AG08396 (cell line): ENCODE results near the gene ACIN1.

ENCODE experiments used
- DNase-seq: peaks from one replicate; pipeline ENCODE4 v3.0.0; 2012; ENCODE audit warnings: low spot score, mixed read lengths

Gene ACIN1

DNA sequence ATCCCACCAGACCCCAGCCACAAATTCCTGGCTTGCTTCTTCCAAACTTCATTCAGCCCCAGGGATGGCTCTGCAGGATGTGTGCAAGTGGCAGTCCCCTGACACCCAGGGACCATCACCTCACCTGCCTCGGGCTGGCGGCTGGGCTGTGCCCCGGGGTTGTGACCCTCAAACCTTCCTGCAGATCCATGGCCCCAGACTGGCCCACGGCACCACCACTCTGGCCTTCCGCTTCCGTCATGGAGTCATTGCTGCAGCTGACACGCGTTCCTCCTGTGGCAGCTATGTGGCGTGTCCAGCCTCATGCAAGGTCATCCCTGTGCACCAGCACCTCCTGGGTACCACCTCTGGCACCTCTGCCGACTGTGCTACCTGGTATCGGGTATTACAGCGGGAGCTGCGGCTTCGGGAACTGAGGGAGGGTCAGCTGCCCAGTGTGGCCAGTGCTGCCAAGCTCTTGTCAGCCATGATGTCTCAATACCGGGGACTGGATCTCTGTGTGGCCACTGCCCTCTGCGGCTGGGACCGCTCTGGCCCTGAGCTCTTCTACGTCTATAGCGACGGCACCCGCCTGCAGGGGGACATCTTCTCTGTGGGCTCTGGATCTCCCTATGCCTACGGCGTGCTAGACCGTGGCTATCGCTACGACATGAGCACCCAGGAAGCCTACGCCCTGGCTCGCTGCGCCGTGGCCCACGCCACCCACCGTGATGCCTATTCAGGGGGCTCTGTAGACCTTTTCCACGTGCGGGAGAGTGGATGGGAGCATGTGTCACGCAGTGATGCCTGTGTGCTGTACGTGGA, 52.6 kb downstream of the ACIN1 start, which contains the start of gene PSMB11:
TSS of gene PSMB11 (plus strand) at position 51 of the 804 bp plus-strand sequence. CDS start at position 65, 14 bp downstream.
- DNase-seq = no peak

DNA sequence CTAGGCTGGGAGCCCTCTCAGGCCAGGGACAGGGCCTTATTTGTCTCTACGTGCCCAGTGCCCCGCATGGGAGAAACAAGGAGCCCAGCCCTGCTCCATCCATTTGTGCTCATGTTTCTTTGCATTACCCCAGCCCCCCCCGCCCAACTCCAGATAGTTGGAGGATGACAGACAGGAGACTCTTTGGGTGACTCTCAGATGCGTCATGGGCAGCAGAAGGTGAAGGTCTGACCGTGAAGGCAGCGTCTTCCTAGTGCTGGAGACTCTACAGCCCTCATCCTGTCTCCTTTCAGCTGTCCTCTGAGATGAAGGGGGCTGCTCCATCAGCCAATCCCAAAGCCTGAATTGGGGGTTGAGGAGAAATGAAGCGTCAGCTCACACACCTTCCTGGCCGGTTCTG, 53.2 kb downstream of the ACIN1 start:
- no peak for DNase-seq

DNA sequence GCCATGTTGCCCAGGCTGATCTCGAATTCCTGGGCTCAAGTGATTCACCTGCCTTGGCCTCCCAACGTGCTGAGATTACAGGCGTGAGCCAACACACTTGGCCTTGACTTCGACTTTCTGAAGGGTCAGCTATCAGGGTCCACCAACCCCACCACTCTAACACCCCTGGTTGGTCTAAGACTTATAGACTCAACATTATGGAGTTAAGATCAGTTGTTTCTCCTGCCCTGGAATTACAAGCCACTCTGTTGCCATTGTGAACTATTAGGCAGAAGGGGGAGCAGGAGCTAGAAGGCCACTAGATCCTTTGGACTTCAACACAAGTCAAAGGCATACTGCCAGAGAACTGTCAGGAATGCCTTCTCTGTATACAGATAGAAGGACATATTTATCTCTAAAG, 54.8 kb downstream of the ACIN1 start:
- DNase-seq = no peak

GRCh38 chr14:23035303-23036144, 59.4 kb downstream of the ACIN1 start:
- DNase-seq = no peak

DNA sequence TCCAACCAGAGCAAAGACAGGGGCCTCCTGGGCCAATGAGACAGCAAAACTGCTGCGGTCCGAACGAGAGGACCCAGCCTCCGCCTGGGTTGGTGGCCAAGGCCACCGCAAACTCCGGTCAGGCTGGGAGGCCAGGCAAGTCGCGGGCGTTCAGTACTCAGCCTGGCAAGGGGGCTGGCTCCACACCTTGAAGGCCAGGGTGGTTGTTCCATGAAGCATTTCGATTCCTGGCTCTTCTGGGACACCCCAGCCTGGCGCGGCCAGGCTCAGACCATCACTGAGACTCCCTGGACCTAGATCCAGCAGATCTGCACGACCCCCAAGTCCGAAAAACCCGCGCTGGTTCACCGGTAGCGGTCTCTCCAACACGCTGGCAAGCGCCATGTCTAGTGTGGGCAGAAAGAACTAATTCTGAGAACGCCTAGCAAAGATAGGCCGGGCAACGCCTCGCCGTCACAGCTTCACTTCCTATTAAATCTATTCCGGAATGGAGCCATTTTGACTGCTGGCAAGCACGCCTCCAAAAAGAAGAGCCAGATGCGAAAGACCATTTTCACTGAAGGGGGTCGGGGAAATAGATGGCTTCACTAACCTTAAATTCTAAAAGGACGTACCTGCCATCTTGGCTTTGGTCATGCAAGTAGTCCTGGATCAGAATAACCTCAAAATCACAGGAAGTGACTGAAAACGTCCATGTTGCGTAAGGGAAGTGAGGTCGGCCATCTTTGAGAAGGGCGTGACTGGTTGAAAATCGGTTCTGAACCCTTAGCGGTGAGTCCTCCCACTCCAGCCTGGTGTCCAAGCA, 60.2 kb downstream of the ACIN1 start, which contains the start of gene PSMB5:
TSS of gene PSMB5 (minus strand) at position 403 of the 805 bp plus-strand sequence. CDS start at position 384, 19 bp downstream.
- DNase-seq = peak; percentile 90

DNA sequence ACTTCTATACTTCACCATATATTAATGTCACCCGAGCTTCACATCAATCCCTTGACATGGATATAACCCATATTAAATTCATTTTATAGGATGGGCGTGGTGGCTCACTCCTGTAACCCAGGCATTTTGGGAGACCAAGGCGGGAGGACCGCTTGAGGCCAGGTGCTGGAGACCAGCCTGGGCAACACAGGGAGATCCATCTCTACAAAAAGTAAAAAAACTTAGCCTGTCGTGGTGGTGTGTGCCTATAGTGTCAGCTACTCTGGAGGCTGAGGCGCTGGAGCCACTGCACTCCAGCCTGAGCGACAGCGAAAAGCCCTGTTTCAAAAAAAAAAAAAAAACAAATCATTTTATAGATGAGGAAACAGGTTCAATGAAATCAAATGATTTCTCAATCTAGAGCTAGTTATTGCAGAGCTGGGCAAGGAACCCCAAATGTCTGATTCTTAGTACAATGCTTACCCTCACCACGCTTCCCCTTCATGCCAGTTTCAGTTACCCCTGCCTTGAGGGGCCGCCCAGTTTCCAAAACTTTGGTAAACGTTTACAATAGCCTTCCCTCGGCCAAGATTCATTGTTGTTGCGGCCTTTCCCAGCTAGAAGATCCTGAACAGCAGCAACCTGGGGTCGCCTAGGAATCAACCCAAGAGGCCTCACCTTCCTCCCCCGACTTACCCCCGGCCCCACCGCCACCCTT, 61.0 kb downstream of the ACIN1 start:
- DNase-seq = no peak

DNA sequence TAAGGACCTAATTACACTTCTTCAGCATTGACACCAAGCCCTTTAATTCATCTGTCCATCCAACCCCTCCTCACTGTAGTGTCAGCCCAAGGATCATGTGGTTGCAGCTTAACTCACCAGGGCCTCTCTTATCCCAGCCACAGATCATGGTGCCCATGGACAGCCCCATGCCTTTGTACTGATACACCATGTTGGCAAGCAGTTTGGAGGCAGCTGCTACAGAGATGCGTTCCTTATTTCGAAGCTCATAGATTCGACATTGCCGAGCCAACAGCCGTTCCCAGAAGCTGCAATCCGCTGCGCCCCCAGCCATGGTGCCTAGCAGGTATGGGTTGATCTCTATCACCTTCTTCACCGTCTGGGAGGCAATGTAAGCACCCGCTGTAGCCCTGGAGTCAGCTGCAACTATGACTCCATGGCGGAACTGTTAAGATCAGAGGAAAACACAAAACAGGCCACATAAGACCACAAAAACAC, 61.6 kb downstream of the ACIN1 start:
- DNase-seq = no peak

- DNase-seq = no peak
These were observed 64.0 kb downstream of the ACIN1 start for GRCh38 chr14:23030936-23031335.

DNA sequence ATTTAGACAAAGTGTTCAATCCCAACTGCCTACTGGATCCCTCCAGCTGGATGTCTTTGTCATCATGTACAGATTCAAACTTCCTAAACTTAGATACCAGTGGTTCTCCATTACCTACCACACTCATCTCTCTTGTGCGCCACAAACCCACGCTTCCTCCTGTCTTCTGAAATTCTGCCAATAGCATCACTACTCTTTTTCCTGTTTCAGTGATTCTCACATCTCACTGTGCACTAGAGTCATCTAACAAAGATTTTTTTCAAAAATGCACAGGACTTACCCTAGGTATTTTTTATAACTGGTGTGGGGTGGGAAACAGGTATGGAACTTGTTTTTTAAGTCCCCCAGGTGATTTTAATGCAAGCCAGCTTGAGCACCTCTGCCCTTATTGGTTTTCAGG, 66.1 kb downstream of the ACIN1 start:
- DNase-seq = no peak

DNA sequence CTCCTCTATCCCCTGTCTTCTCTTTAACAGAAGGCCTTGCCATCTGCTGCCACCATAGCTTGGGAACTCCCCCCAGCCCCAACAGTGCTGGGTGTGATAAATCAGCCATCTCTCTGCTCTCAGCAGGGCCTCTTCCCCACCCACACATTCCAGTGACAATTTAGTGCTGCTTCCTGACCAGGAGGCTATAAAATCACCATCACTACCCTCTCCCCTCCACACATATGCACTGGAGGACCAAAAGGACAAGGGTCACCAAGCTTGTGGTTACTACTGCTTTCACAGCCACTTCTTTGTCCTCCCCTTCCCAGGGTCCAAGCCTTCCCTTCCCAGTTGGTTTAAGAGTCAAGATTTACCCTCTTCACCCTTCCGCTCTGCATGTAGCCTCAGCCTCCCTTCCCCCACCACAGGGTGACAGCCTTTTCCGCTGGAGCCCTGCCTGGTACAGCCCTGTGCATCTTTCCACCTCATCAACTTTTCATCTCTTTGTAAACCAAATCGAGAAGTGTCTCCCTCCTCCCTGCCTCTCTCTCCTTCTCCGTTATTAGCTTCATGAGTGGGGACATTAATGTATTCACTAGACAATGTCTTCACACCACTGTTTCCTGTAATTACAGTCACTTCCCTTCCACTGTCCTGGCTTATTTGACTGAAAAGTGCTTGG, 69.7 kb downstream of the ACIN1 start:
- DNase-seq = no peak

- DNase-seq = no peak
These were observed 70.3 kb downstream of the ACIN1 start for GRCh38 chr14:23024612-23025075.

DNA sequence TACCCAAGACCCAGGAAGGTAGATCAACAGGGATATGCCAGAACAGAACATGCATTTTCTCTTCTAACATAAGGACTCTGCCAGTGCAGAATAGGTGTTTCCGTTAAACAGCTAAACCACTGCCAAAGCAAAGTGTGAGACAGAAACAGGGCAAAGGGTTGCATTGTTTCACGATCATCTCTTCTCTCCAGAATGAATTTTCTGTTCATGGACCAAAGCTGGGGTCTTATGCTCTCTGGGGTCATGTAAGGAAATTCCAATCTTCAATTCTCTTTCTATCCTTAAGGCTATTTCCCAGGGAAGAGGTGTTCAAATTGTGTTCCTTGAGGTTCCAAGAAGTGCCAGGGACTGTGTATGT, 71.2 kb downstream of the ACIN1 start:
- DNase-seq = no peak

DNA sequence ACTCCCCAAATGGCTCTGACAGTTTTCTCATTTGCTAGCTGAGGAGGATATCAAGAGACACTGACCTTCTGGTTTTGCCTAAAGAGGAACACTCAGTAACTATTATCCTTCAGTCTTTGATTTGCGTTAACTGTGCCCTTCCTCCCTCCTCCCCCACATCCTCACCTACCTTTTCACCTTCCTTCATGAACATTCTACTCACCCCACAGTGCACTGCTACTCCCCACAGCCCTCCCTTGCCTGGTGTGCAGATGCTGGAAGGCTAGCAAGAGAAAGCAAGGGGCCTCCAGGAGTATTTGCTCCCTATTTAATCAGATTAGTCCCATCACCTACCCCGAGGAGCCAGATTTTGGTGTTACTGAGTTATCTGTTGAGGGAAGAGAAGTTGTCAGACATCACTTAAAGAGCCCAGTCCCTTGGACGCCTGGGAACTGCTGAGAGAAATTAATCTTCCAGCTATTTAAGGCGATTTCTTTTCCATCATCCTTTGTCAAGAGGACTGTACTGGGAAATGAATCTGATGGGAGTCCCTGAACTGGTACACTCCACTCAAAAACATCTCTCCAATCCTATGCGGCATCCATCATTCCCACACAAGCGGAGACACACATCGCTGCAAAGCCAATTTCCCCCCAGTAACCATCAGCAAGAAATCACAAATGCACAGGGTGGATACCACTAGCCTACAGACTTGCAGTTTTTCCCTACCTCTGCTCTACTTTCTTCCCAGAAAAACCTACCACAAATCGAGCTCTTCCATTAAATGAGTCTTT, 71.7 kb downstream of the ACIN1 start:
- DNase-seq = no peak

- DNase-seq = no peak
These were observed 73.0 kb downstream of the ACIN1 start for GRCh38 chr14:23021889-23022442.

GRCh38 chr14:23021434-23021833, 73.5 kb downstream of the ACIN1 start:
- no peak for DNase-seq

GRCh38 chr14:23020143-23021128, 74.5 kb downstream of the ACIN1 start:
- no peak for DNase-seq

GRCh38 chr14:23018107-23018506, 76.8 kb downstream of the ACIN1 start:
- no peak for DNase-seq

DNA sequence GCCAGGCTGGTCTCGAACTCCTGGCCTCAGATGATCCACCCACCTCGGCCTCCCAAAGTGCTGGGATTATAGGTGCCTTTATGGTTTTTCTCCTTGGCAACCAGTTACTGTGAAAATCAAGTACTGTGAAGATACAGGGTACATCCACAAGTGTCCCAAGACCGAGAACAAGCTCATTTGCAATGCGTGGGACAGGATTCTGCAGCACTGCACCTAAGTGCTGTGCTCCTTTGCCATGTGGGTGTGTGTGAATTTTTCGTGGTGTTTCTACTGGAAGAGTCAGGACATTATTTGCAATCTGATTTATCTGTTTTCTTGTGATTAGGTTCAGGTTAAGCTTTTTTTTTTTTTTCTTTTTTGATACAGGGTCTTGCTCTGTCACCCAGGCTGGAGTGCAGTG, 77.8 kb downstream of the ACIN1 start:
- no peak for DNase-seq
